Choroid plexus epithelial cell (primary cell): ENCODE results near the gene LMNTD1.

ENCODE experiments used
- DNase-seq: peaks from one replicate; pipeline ENCODE4 v3.0.0-alpha.2; 2010; ENCODE audit warnings: low read depth
- H3K4me3 ChIP-seq: 2 replicates; pipeline ENCODE4 v1.5.1; 2011; ENCODE audit warnings: low read depth, mild to moderate bottlenecking, control low read depth, low read length, moderate library complexity
- TF ChIP-seq, protein P1 (sequence below): conservative IDR thresholded peaks from 2 replicates; pipeline ENCODE4 v1.5.1; 2011; ENCODE audit warnings: low read depth, mild to moderate bottlenecking, control low read depth, inconsistent platforms, low read length, moderate library complexity

The LMNTD1 gene

DNA sequence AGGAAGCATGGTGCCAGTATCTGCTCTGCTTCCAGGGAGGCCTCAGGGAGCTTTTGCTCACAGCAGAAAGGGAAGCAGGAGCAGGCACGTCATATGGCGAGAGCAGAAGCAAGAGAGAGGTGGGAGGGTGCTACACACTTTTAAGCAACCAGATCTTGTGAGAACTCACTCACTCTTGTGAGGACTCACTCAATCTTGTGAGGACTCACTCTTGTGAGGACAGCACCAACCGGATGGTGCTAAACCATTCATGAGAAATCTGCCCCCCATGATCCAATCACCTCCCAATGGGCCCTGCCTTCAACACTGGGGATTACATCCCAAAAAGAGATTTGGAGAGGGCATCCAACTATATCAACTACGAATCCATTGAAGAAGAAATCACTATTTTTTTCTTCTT is 34.3 kb upstream of the LMNTD1 start:
- DNase-seq, result no peak
- TF ChIP-seq, protein P1, sequence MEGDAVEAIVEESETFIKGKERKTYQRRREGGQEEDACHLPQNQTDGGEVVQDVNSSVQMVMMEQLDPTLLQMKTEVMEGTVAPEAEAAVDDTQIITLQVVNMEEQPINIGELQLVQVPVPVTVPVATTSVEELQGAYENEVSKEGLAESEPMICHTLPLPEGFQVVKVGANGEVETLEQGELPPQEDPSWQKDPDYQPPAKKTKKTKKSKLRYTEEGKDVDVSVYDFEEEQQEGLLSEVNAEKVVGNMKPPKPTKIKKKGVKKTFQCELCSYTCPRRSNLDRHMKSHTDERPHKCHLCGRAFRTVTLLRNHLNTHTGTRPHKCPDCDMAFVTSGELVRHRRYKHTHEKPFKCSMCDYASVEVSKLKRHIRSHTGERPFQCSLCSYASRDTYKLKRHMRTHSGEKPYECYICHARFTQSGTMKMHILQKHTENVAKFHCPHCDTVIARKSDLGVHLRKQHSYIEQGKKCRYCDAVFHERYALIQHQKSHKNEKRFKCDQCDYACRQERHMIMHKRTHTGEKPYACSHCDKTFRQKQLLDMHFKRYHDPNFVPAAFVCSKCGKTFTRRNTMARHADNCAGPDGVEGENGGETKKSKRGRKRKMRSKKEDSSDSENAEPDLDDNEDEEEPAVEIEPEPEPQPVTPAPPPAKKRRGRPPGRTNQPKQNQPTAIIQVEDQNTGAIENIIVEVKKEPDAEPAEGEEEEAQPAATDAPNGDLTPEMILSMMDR, result no peak
- no peak overlapping the region for H3K4me3 ChIP-seq

- TF ChIP-seq, protein P1, result no peak
- DNase-seq, result no peak
- H3K4me3 ChIP-seq, result no peak overlapping the region
Observed at GRCh38 chr12:25585662-25586061, 32.6 kb upstream of the LMNTD1 start.

- H3K4me3 ChIP-seq, result no peak overlapping the region
- TF ChIP-seq, protein P1, result no peak
- DNase-seq, result peak; percentile 99
Observed at GRCh38 chr12:25585021-25585523, 32.0 kb upstream of the LMNTD1 start.

DNA sequence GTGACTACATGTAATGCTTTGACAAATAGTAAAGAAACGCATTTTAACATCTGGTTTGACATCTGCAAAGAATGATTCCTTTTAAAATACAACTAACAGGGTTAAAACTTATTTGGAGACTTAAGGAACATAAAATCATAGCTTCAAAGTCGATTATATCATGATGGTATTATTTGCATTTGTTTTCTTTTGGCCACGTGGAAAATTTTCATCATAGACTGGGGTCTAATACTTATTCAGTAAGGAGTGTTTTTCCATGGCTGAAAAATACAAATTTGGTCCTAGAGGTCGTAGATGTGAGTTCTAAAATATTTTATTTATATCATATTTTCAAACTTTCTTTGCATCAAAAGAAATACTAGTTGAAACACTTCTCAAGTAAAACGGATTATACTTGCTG is 31.5 kb upstream of the LMNTD1 start:
- TF ChIP-seq, protein P1, result no peak
- no peak overlapping the region for H3K4me3 ChIP-seq
- DNase-seq, result no peak

- DNase-seq, result peak; percentile 78
- no peak overlapping the region for H3K4me3 ChIP-seq
- TF ChIP-seq, protein P1, result peak; percentile 72
Observed at GRCh38 chr12:25583545-25583944, 30.5 kb upstream of the LMNTD1 start.

- TF ChIP-seq, protein P1, result no peak
- DNase-seq, result no peak
- H3K4me3 ChIP-seq, result no peak overlapping the region
Observed at GRCh38 chr12:25581067-25581466, 28.0 kb upstream of the LMNTD1 start.

- no peak overlapping the region for H3K4me3 ChIP-seq
- TF ChIP-seq, protein P1, result no peak
- no peak for DNase-seq
Observed at GRCh38 chr12:25578411-25579143, 25.5 kb upstream of the LMNTD1 start.
